HG03095 (cell line): ENCODE data around the gene PLXNC1.

Experiments
- ATAC-seq: cut with Tn5 transposase; IDR thresholded peaks from one replicate; pipeline ENCODE4 v1.9.1; 2021; ENCODE audit warnings: moderate library complexity; ENCODE audit not compliant: unreplicated experiment

Gene PLXNC1

GRCh38 chr12:94326727-94327126 lies 178.3 kb downstream of the PLXNC1 start:
- ATAC-seq = no peak

- no peak for ATAC-seq
Observed at GRCh38 chr12:94327809-94328208, 179.4 kb downstream of the PLXNC1 start.

GRCh38 chr12:94329366-94329765 lies 181.0 kb downstream of the PLXNC1 start:
- ATAC-seq = no peak

- ATAC-seq = no peak
Observed at GRCh38 chr12:94333396-94333795, 185.0 kb downstream of the PLXNC1 start.

- no peak for ATAC-seq
Observed at GRCh38 chr12:94336211-94336925, 188.0 kb downstream of the PLXNC1 start.

GRCh38 chr12:94338006-94338794 lies 189.8 kb downstream of the PLXNC1 start:
- no peak for ATAC-seq

GRCh38 chr12:94340573-94340972 lies 192.2 kb downstream of the PLXNC1 start:
- ATAC-seq = no peak

- no peak for ATAC-seq
Observed at GRCh38 chr12:94353130-94353529, 204.8 kb downstream of the PLXNC1 start.
